HepG2 (cell line): ENCODE measurements around the gene EPS8L3. TPM values are rescaled to one million over a fixed set of nuclear protein-coding genes. Genes with fewer than 3 reads are reported as not detected.

Experiments
- ATAC-seq: fragments of 200-7000 bp; cut with Tn5 transposase; 3 replicates; pipeline ENCODE4 v1.9.1; 2020; ENCODE audit warnings: mild to moderate bottlenecking, moderate library complexity
- BruUV-seq: library from RNA; stranded (reverse); fragments of 400-500 nt; replicated peaks from 2 replicates; lab custom pipeline; 2021; lab: Mats Ljungman, UMichigan
- CTCF ChIA-PET: fragments of 300-600 bp; formaldehyde crosslinking; extraction: SDS; loops from one replicate; lab custom pipeline; 2021; ENCODE audit warnings: low total read pairs, inconsistent platforms, low intra/inter-chr PET ratio; lab: Yijun Ruan, JAX
- POLR2A ChIA-PET: fragments of 350-600 bp; sonication (Branson Sonifier 250); formaldehyde crosslinking; loops from one replicate; lab custom pipeline; 2020; ENCODE audit warnings: antibody characterized with exemption, inconsistent platforms; lab: Yijun Ruan, JAX
- DNase-seq: peaks from one replicate; pipeline ENCODE4 v3.0.0-alpha.2; 2015; ENCODE audit warnings: low spot score
- FAIRE-seq: peaks from 3 replicates; lab custom pipeline; 2011; peaks lifted over from hg19 to GRCh38; lab: Jason Lieb, UNC
- H2AFZ ChIP-seq: one replicate; pipeline ENCODE4 v1.6.1; 2011; ENCODE audit warnings: low read length, inconsistent platforms
- H3K27ac ChIP-seq: fragments of 300-600 bp; 3 replicates; pipeline ENCODE4 v1.8.0; 2011; ENCODE audit warnings: mixed run types, mild to moderate bottlenecking, mixed read lengths, low read length, inconsistent platforms; ENCODE audit not compliant: insufficient read depth; ENCODE audit errors: extremely low read length
- H3K27me3 ChIP-seq, 2 experiments: fragments of 200-600 bp in 1 of 2; 2 replicates in 1 of 2; 3 replicates in 1 of 2; pipeline versions ENCODE4 v1.6.0 to v1.8.0; 2011; ENCODE audit warnings: low read length in 2 of 2, mild to moderate bottlenecking in 2 of 2, moderate library complexity in 2 of 2, inconsistent platforms in 1 of 2; ENCODE audit not compliant: insufficient read depth in 2 of 2, control insufficient read depth in 1 of 2
- H3K36me3 ChIP-seq, 2 experiments: fragments of 200-600 bp in 1 of 2; replicated peaks in 1 of 2; 2 replicates in 1 of 2; 3 replicates in 1 of 2; pipeline versions ENCODE4 v1.5.1 to v1.8.0; 2011; ENCODE audit warnings: low read length in 2 of 2, inconsistent platforms in 1 of 2; ENCODE audit not compliant: insufficient read depth in 2 of 2, control insufficient read depth in 1 of 2
- H3K4me1 ChIP-seq: 2 replicates; pipeline ENCODE4 v1.5.1; 2012; ENCODE audit warnings: low read length, inconsistent platforms; ENCODE audit not compliant: insufficient read depth
- H3K4me2 ChIP-seq: 2 replicates; pipeline ENCODE4 v1.6.0; 2011; ENCODE audit warnings: low read depth, low read length, inconsistent platforms
- H3K4me3 ChIP-seq, 3 experiments: fragments of 200-600 bp in 1 of 3; sonication (generic), shearing (Covaris generic) in 1 of 3; replicated peaks in 1 of 3; 2 replicates each; pipeline ENCODE4 v1.5.1; 2011 to 2016; ENCODE audit warnings: low read length in 3 of 3, inconsistent platforms in 2 of 3, low read depth in 2 of 3, mild to moderate bottlenecking in 2 of 3, control low read depth in 1 of 3, mixed read lengths in 1 of 3; ENCODE audit not compliant: insufficient read depth in 1 of 3
- H3K79me2 ChIP-seq: one replicate; pipeline ENCODE4 v1.6.1; 2011; ENCODE audit warnings: low read length, inconsistent platforms; ENCODE audit not compliant: insufficient read depth
- H3K9ac ChIP-seq: 2 replicates; pipeline ENCODE4 v1.6.0; 2011; ENCODE audit warnings: mild to moderate bottlenecking, low read depth, low read length, inconsistent platforms; ENCODE audit not compliant: insufficient read depth
- H3K9me3 ChIP-seq: 2 replicates; pipeline ENCODE4 v1.5.1; 2012; ENCODE audit warnings: mild to moderate bottlenecking, low read length
- H4K20me1 ChIP-seq: 2 replicates; pipeline ENCODE4 v1.6.0; 2011; ENCODE audit warnings: inconsistent platforms, mild to moderate bottlenecking, low read length, moderate library complexity; ENCODE audit not compliant: insufficient read depth
- ETS1 ChIP-seq: sonication (generic); formaldehyde crosslinking; IDR thresholded peaks from 2 replicates; pipeline ENCODE4 v1.4.0; 2020; ENCODE audit warnings: missing genetic modification reagents
- ISL2 ChIP-seq: sonication (generic); formaldehyde crosslinking; IDR thresholded peaks from 2 replicates; pipeline ENCODE4 v1.5.0; 2020; ENCODE audit warnings: missing genetic modification reagents
- KDM3A ChIP-seq: IDR thresholded peaks from 2 replicates; pipeline ENCODE4 v1.6.1; 2018; ENCODE audit warnings: low read depth, missing compliant biosample characterization
- PCBP1 ChIP-seq: fragments of 200-400 bp; formaldehyde crosslinking; IDR thresholded peaks from 2 replicates; pipeline ENCODE4 v1.6.1; 2017; ENCODE audit warnings: mild to moderate bottlenecking, low read depth, low read length, borderline replicate concordance
- POLR2G ChIP-seq: fragments of 200-400 bp; formaldehyde crosslinking; IDR thresholded peaks from 2 replicates; pipeline ENCODE4 v1.6.1; 2018; ENCODE audit warnings: mild to moderate bottlenecking, low read depth, low read length, moderate library complexity
- SRF ChIP-seq: IDR thresholded peaks from 2 replicates; pipeline ENCODE4 v1.6.1; 2011; ENCODE audit warnings: mild to moderate bottlenecking, low read depth, low read length, moderate library complexity
- XRCC5 ChIP-seq: fragments of 200-400 bp; formaldehyde crosslinking; optimal IDR thresholded peaks from 2 replicates; pipeline ENCODE3; 2017; ENCODE audit warnings: mild to moderate bottlenecking, low read length
- ZFP91 ChIP-seq: sonication (generic); formaldehyde crosslinking; IDR thresholded peaks from 2 replicates; pipeline ENCODE4 v1.9.0; 2022; ENCODE audit warnings: missing genetic modification reagents, mild to moderate bottlenecking, borderline replicate concordance
- ZNF18 ChIP-seq: sonication (generic); formaldehyde crosslinking; IDR thresholded peaks from 2 replicates; pipeline ENCODE4 v1.8.0; 2022; ENCODE audit warnings: mild to moderate bottlenecking, missing genetic modification reagents; ENCODE audit not compliant: insufficient replicate concordance
- ZNF337 ChIP-seq: sonication (generic); formaldehyde crosslinking; IDR thresholded peaks from 2 replicates; pipeline ENCODE4 v1.5.1; 2020; ENCODE audit warnings: missing genetic modification reagents, low read depth, mild to moderate bottlenecking, borderline replicate concordance
- ZNF350 ChIP-seq: sonication (generic); formaldehyde crosslinking; IDR thresholded peaks from 2 replicates; pipeline ENCODE4 v1.4.0; 2020; ENCODE audit warnings: mild to moderate bottlenecking, low read depth, missing genetic modification reagents, borderline replicate concordance
- ZNF567 ChIP-seq: sonication (generic); formaldehyde crosslinking; IDR thresholded peaks from 2 replicates; pipeline ENCODE4 v1.8.1; 2023; ENCODE audit warnings: mild to moderate bottlenecking, missing genetic modification reagents, borderline replicate concordance
- ZSCAN5A ChIP-seq: sonication (generic); formaldehyde crosslinking; IDR thresholded peaks from 2 replicates; pipeline ENCODE4 v1.8.0; 2022; ENCODE audit warnings: mild to moderate bottlenecking, missing genetic modification reagents, borderline replicate concordance
- WGBS: methylation state at CpG from one replicate; pipeline ENCODE4 v1.1.6; 2017; ENCODE audit warnings: low lambda C conversion rate; 5-methylcytosine and 5-hydroxymethylcytosine counted together
- in situ Hi-C: cut with HindIII; loops from 2 replicates; pipeline ENCODE4 v1.10.0; 2017; ENCODE audit warnings: low pct_unique_long_range_greater_than_20kb; ENCODE audit not compliant: extremely low pct_ligation_motif_present
- intact Hi-C: fragments of 100-400 bp; cut with micrococcal nuclease; formaldehyde crosslinking; loops from one replicate; pipeline ENCODE4 v1.10.0; 2022; ENCODE audit not compliant: unreplicated experiment
- polyA plus RNA-seq, 8 experiments: library from polyadenylated mRNA; depleted of rRNA in 3 of 8; stranded (reverse) in 7 of 8; unstranded in 1 of 8; fragments of >200 nt; fragmentation: Illumina TruSeq in 4 of 8; extraction: Trizol in 4 of 8; gene quantifications; 2 replicates each; pipeline versions ENCODE4 v1.2.1 to v1.2.3, GENCODE V29; 2011 to 2016; ENCODE audit warnings: low read depth in 4 of 8, missing spikeins in 1 of 8, mixed read lengths in 1 of 8; ENCODE audit not compliant: insufficient read depth in 1 of 8
- total RNA-seq, 5 experiments: library from RNA; depleted of rRNA; stranded (reverse); fragments of >200 nt; fragmentation: Illumina TruSeq; extraction: Trizol; gene quantifications; 2 replicates each; pipeline ENCODE4 v1.2.3, GENCODE V29; 2016; ENCODE audit warnings: low read depth in 1 of 5

EPS8L3 gene
- total and polyA plus RNA-seq, 2 of the 13 experiments (the other 11 are each of a cell fraction or from before 2014, with no cell fraction given): 18.2 to 106 TPM

GRCh38 chr1:109776911-109777310 is 13.2 kb upstream of the EPS8L3 start (continued):
- TF ChIP-seq ZNF18 (no peak), ZNF567 (0 out of 2 replicates have a peak, but pooled peaks have one; percentile 45), XRCC5 (peak; percentile 40), ISL2 (CRISPR knock-in tag) (no peak), POLR2G (no peak), ZNF350 (peak; percentile 23; the same call in 1 of the 2 replicates)

GRCh38 chr1:109776206-109776835 is 12.6 kb upstream of the EPS8L3 start:
- TF ChIP-seq ETS1 (CRISPR knock-in tag): no peak
- TF ChIP-seq ZNF337 (CRISPR knock-in tag): no peak
- TF ChIP-seq ZFP91 (CRISPR knock-in tag): peak; percentile 1; the same call in 1 of the 2 replicates
- no peak for TF ChIP-seq SRF
- no peak for TF ChIP-seq KDM3A (CRISPR knock-in tag)
- TF ChIP-seq PCBP1: no peak
- no peak for TF ChIP-seq ZSCAN5A
- Histone ChIP-seq H3K36me3 (no peaks in the 10 kb centered on the region), H3K9me3 (peaks cover 8% of the 10 kb centered on the region), H2AFZ (no peak overlapping the region), H3K79me2 (no peaks in the 10 kb centered on the region), H3K9ac (no peak overlapping the region), H3K27ac (no peak overlapping the region), H3K4me1 (peaks cover 34% of the 10 kb centered on the region), H4K20me1 (no peaks in the 10 kb centered on the region), H3K4me3 (no peak overlapping the region), H3K4me2 (no peak overlapping the region), H3K27me3 (no peaks in the 10 kb centered on the region)
- BruUV-seq: no TSS peak
- intact Hi-C loops: loop anchor here (5.0 kb wide), 1 partner anchor 136 kb away; the partner anchor contains the start of gene CSF1
- 56% methylated on average over 5 of the region's 6 CpGs for WGBS
- ChIA-PET CTCF (interaction anchor here (1.1 to 2.7 kb wide), 6 partner anchors 13 to 235 kb away, joined by 3 to 48 read pairs (median 9); partner anchors contain the start of gene AHCYL1), POLR2A (interaction anchor here (1.1 to 2.2 kb wide), 3 partner anchors 13 to 208 kb away, joined by 3 to 19 read pairs (median 8); partner anchors contain the start of genes AHCYL1 and EPS8L3)
- ATAC-seq (no peak; the same call in 2 of the 3 replicates), FAIRE-seq (no peak), DNase-seq (no peak)
- in situ Hi-C loops: loop anchor here (5.0 kb wide), 1 partner anchor 206 kb away; the partner anchor contains the start of gene AHCYL1
